ENCODE data around the gene GPRC5C. TPM values are rescaled to one million over a fixed set of nuclear protein-coding genes. Genes with fewer than 3 reads are reported as not detected.

The GPRC5C gene
- total RNA-seq, 4 donors from 2014 or later = 12.6 to 23.6 (median 14.5) TPM

- TF ChIP-seq CTCF (IDR thresholded peaks at IDR 0.05) = no peak
- no peak for TF ChIP-seq POLR2AphosphoS5 (IDR thresholded peaks at IDR 0.05)
- TF ChIP-seq EP300 (IDR thresholded peaks at IDR 0.05) = no peak
- TF ChIP-seq POLR2A (IDR thresholded peaks at IDR 0.05; ENCODE audit: low read depth) = no peak
- H3K27me3 ChIP-seq = no peaks in the 10 kb centered on the region
- H3K36me3 ChIP-seq = no peaks in the 10 kb centered on the region
- H3K9me3 ChIP-seq = no peaks in the 10 kb centered on the region
- no peak overlapping the region for H3K27ac ChIP-seq (replicated peaks in 1 of 4)
- no peak for DNase-seq (ENCODE audit: extremely low spot score)
- intact Hi-C loops (cut with DNase I) = no loop called here
- H3K4me1 ChIP-seq = no peaks in the 10 kb centered on the region
- WGBS = 93% methylated on average over 8 of the region's 8 CpGs
- H3K4me3 ChIP-seq = no peak overlapping the region
These were observed 19.3 kb upstream of the GPRC5C start for GRCh38 chr17:74412581-74412980.

- 85% methylated on average over 7 of the region's 7 CpGs for WGBS
- H3K4me1 ChIP-seq = no peaks in the 10 kb centered on the region
- no peaks in the 10 kb centered on the region for H3K36me3 ChIP-seq
- no peak for TF ChIP-seq CTCF (IDR thresholded peaks at IDR 0.05)
- TF ChIP-seq POLR2A (IDR thresholded peaks at IDR 0.05; ENCODE audit: low read depth) = no peak
- no peak for TF ChIP-seq EP300 (IDR thresholded peaks at IDR 0.05)
- no peak for TF ChIP-seq POLR2AphosphoS5 (IDR thresholded peaks at IDR 0.05)
- no peak overlapping the region for H3K4me3 ChIP-seq
- no peaks in the 10 kb centered on the region for H3K27me3 ChIP-seq
- intact Hi-C loops (cut with DNase I) = no loop called here
- no peak overlapping the region for H3K27ac ChIP-seq (replicated peaks in 1 of 4)
- no peaks in the 10 kb centered on the region for H3K9me3 ChIP-seq
- no peak for DNase-seq (ENCODE audit: extremely low spot score)
These were observed 18.4 kb upstream of the GPRC5C start for GRCh38 chr17:74413491-74413890.

DNA sequence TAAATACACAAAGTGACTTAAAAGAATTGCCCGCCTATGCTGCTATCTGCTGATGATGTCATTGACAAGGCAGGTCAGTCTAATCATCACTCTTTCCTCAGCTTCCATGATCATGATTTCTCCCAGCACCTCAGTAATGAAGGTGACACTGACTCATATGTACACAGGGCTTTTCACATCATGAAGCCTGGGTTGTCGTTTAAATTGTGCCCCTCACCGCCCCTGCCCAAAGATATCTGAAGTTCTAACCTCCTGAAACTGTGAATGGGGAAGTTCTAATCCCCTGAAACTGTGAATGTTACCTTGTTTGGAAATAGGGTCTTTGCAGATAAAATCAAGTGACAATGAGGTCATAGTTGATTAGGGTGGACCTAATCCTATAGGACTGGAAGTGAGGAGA lies 17.4 kb upstream of the GPRC5C start:
- H3K4me1 ChIP-seq = no peaks in the 10 kb centered on the region
- H3K27me3 ChIP-seq = no peaks in the 10 kb centered on the region
- H3K27ac ChIP-seq (replicated peaks in 1 of 4) = no peak overlapping the region
- WGBS = 91% methylated on average over 3 of the region's 3 CpGs
- H3K9me3 ChIP-seq = no peaks in the 10 kb centered on the region
- no peak overlapping the region for H3K4me3 ChIP-seq
- intact Hi-C loops (cut with DNase I) = no loop called here
- no peaks in the 10 kb centered on the region for H3K36me3 ChIP-seq
- TF ChIP-seq POLR2AphosphoS5 (IDR thresholded peaks at IDR 0.05) (no peak), EP300 (IDR thresholded peaks at IDR 0.05) (no peak), CTCF (IDR thresholded peaks at IDR 0.05) (no peak), POLR2A (IDR thresholded peaks at IDR 0.05; ENCODE audit: low read depth) (no peak)
- DNase-seq (ENCODE audit: extremely low spot score) = no peak

GRCh38 chr17:74415608-74416396 lies 16.1 kb upstream of the GPRC5C start:
- Histone ChIP-seq H3K36me3 (no peaks in the 10 kb centered on the region), H3K27me3 (no peaks in the 10 kb centered on the region), H3K9me3 (no peaks in the 10 kb centered on the region), H3K4me3 (no peak overlapping the region), H3K27ac (replicated peaks in 1 of 4) (no peak overlapping the region), H3K4me1 (no peaks in the 10 kb centered on the region)
- WGBS = 95% methylated on average over 13 of the region's 13 CpGs
- intact Hi-C loops (cut with DNase I) = no loop called here
- no peak for DNase-seq (ENCODE audit: extremely low spot score)
- no peak for TF ChIP-seq POLR2AphosphoS5 (IDR thresholded peaks at IDR 0.05)
- TF ChIP-seq CTCF (IDR thresholded peaks at IDR 0.05) = no peak
- TF ChIP-seq POLR2A (IDR thresholded peaks at IDR 0.05; ENCODE audit: low read depth) = no peak
- TF ChIP-seq EP300 (IDR thresholded peaks at IDR 0.05) = no peak

Data from esophagus muscularis mucosa (tissue), 4 donors.